ENCODE data around the gene KCNMB4. TPM values are rescaled to one million over a fixed set of nuclear protein-coding genes. Genes with fewer than 3 reads are reported as not detected.

Gene KCNMB4
- total RNA-seq, 1 experiment from 2014 or later: 6.3 TPM

GRCh38 chr12:70466753-70467152, 100.7 kb downstream of the KCNMB4 start:
- Histone ChIP-seq H3K9me3 (ENCODE audit: insufficient read depth, low read depth) (peaks cover 5% of the 10 kb centered on the region; the same call in 1 of the 2 replicates), H3K27me3 (ENCODE audit: insufficient read depth, low read depth) (no peaks in the 10 kb centered on the region), H4K20me1 (ENCODE audit: insufficient read depth) (no peaks in the 10 kb centered on the region), H3K4me1 (replicated peaks; ENCODE audit: insufficient read depth) (no peaks in the 10 kb centered on the region), H3F3A (ENCODE audit: insufficient read depth, low read depth) (0 out of 2 replicates have a peak, but pooled peaks cover 5% of the 10 kb centered on the region), H3K4me2 (no peak overlapping the region), H3K4me3 (no peak overlapping the region), H3K79me2 (ENCODE audit: low read depth) (peaks cover 38% of the 10 kb centered on the region), H3K9me2 (ENCODE audit: insufficient read depth) (no peaks in the 10 kb centered on the region), H3K36me3 (ENCODE audit: low read depth) (no peaks in the 10 kb centered on the region), H2AFZ (no peak overlapping the region), H3K27ac (no peak overlapping the region)
- intact Hi-C loops (cut with micrococcal nuclease; ENCODE audit: unreplicated experiment): no loop called here
- POLR2A ChIA-PET (ENCODE audit: unreplicated experiment): no interaction called here
- no TSS peak for BruUV-seq (replicated peaks)
- TF ChIP-seq CTCF (conservative IDR thresholded peaks at IDR 0.05): no peak
- TF ChIP-seq EZH2 (IDR thresholded peaks at IDR 0.05; ENCODE audit: low read depth): no peak
- CTCF ChIA-PET: no interaction called here
- no peak for DNase-seq

- H2AFZ ChIP-seq: 0 out of 2 replicates have a peak overlapping the region, but pooled peaks have one; percentile 82
Observed at GRCh38 chr12:70467476-70467875, 101.4 kb downstream of the KCNMB4 start.

GRCh38 chr12:70467918-70468733, 102.0 kb downstream of the KCNMB4 start:
- peak in 1 of 2 experiments; percentile 54 for DNase-seq
- Histone ChIP-seq H3K27me3 (ENCODE audit: insufficient read depth, low read depth) (no peaks in the 10 kb centered on the region), H3K36me3 (ENCODE audit: low read depth) (no peaks in the 10 kb centered on the region), H2AFZ (peak overlapping the region; percentile 82), H3K4me1 (replicated peaks; ENCODE audit: insufficient read depth) (no peaks in the 10 kb centered on the region), H3K9me3 (ENCODE audit: insufficient read depth, low read depth) (peaks cover 5% of the 10 kb centered on the region; the same call in 1 of the 2 replicates), H4K20me1 (ENCODE audit: insufficient read depth) (no peaks in the 10 kb centered on the region), H3F3A (ENCODE audit: insufficient read depth, low read depth) (0 out of 2 replicates have a peak, but pooled peaks cover 5% of the 10 kb centered on the region), H3K4me3 (peak overlapping the region; percentile 63), H3K9me2 (ENCODE audit: insufficient read depth) (no peaks in the 10 kb centered on the region), H3K79me2 (ENCODE audit: low read depth) (peaks cover 48% of the 10 kb centered on the region), H3K27ac (peak overlapping the region; percentile 44), H3K4me2 (peak overlapping the region; percentile 70)
- TF ChIP-seq EZH2 (IDR thresholded peaks at IDR 0.05; ENCODE audit: low read depth) (no peak), CTCF (conservative IDR thresholded peaks at IDR 0.05) (no peak)
- POLR2A ChIA-PET (ENCODE audit: unreplicated experiment): no interaction called here
- CTCF ChIA-PET: no interaction called here
- intact Hi-C loops (cut with micrococcal nuclease; ENCODE audit: unreplicated experiment): no loop called here
- no TSS peak for BruUV-seq (replicated peaks)

More at GRCh38 chr12:70467476-70467875, 101.4 kb downstream of the KCNMB4 start:
- H3K4me2 ChIP-seq: peak overlapping the region; percentile 70
- DNase-seq: no peak
- no peaks in the 10 kb centered on the region for H4K20me1 ChIP-seq (ENCODE audit: insufficient read depth)
- H3K4me3 ChIP-seq: peak overlapping the region; percentile 63; the same call in 1 of the 2 replicates
- POLR2A ChIA-PET (ENCODE audit: unreplicated experiment): no interaction called here
- no peak for TF ChIP-seq EZH2 (IDR thresholded peaks at IDR 0.05; ENCODE audit: low read depth)
- no peaks in the 10 kb centered on the region for H3K4me1 ChIP-seq (replicated peaks; ENCODE audit: insufficient read depth)
- H3K79me2 ChIP-seq (ENCODE audit: low read depth): peaks cover 41% of the 10 kb centered on the region
- peaks cover 5% of the 10 kb centered on the region; the same call in 1 of the 2 replicates for H3K9me3 ChIP-seq (ENCODE audit: insufficient read depth, low read depth)
- H3K36me3 ChIP-seq (ENCODE audit: low read depth): no peaks in the 10 kb centered on the region
- CTCF ChIA-PET: no interaction called here
- H3K9me2 ChIP-seq (ENCODE audit: insufficient read depth): no peaks in the 10 kb centered on the region
- no peak overlapping the region for H3K27ac ChIP-seq
- no peaks in the 10 kb centered on the region for H3K27me3 ChIP-seq (ENCODE audit: insufficient read depth, low read depth)
- intact Hi-C loops (cut with micrococcal nuclease; ENCODE audit: unreplicated experiment): no loop called here
- BruUV-seq (replicated peaks): no TSS peak
- H3F3A ChIP-seq (ENCODE audit: insufficient read depth, low read depth): 0 out of 2 replicates have a peak, but pooled peaks cover 5% of the 10 kb centered on the region
